HepG2 (cell line): ENCODE measurements around the gene HES2. TPM values are rescaled to one million over a fixed set of nuclear protein-coding genes. Genes with fewer than 3 reads are reported as not detected.

Experiments
- ATAC-seq: fragments of 200-7000 bp; cut with Tn5 transposase; 3 replicates; pipeline ENCODE4 v1.9.1; 2020; ENCODE audit warnings: mild to moderate bottlenecking, moderate library complexity
- BruUV-seq: library from RNA; stranded (reverse); fragments of 400-500 nt; replicated peaks from 2 replicates; lab custom pipeline; 2021; lab: Mats Ljungman, UMichigan
- CTCF ChIA-PET: fragments of 300-600 bp; formaldehyde crosslinking; extraction: SDS; loops from one replicate; lab custom pipeline; 2021; ENCODE audit warnings: low total read pairs, inconsistent platforms, low intra/inter-chr PET ratio; lab: Yijun Ruan, JAX
- POLR2A ChIA-PET: fragments of 350-600 bp; sonication (Branson Sonifier 250); formaldehyde crosslinking; loops from one replicate; lab custom pipeline; 2020; ENCODE audit warnings: antibody characterized with exemption, inconsistent platforms; lab: Yijun Ruan, JAX
- DNase-seq: peaks from one replicate; pipeline ENCODE4 v3.0.0-alpha.2; 2015; ENCODE audit warnings: low spot score
- FAIRE-seq: peaks from 3 replicates; lab custom pipeline; 2011; peaks lifted over from hg19 to GRCh38; lab: Jason Lieb, UNC
- H2AFZ ChIP-seq: one replicate; pipeline ENCODE4 v1.6.1; 2011; ENCODE audit warnings: low read length, inconsistent platforms
- H3K27ac ChIP-seq: fragments of 300-600 bp; 3 replicates; pipeline ENCODE4 v1.8.0; 2011; ENCODE audit warnings: mixed run types, mild to moderate bottlenecking, mixed read lengths, low read length, inconsistent platforms; ENCODE audit not compliant: insufficient read depth; ENCODE audit errors: extremely low read length
- H3K27me3 ChIP-seq, 2 experiments: fragments of 200-600 bp in 1 of 2; 2 replicates in 1 of 2; 3 replicates in 1 of 2; pipeline versions ENCODE4 v1.6.0 to v1.8.0; 2011; ENCODE audit warnings: low read length in 2 of 2, mild to moderate bottlenecking in 2 of 2, moderate library complexity in 2 of 2, inconsistent platforms in 1 of 2; ENCODE audit not compliant: insufficient read depth in 2 of 2, control insufficient read depth in 1 of 2
- H3K36me3 ChIP-seq, 2 experiments: fragments of 200-600 bp in 1 of 2; replicated peaks in 1 of 2; 2 replicates in 1 of 2; 3 replicates in 1 of 2; pipeline versions ENCODE4 v1.5.1 to v1.8.0; 2011; ENCODE audit warnings: low read length in 2 of 2, inconsistent platforms in 1 of 2; ENCODE audit not compliant: insufficient read depth in 2 of 2, control insufficient read depth in 1 of 2
- H3K4me1 ChIP-seq: 2 replicates; pipeline ENCODE4 v1.5.1; 2012; ENCODE audit warnings: low read length, inconsistent platforms; ENCODE audit not compliant: insufficient read depth
- H3K4me2 ChIP-seq: 2 replicates; pipeline ENCODE4 v1.6.0; 2011; ENCODE audit warnings: low read depth, low read length, inconsistent platforms
- H3K4me3 ChIP-seq, 3 experiments: fragments of 200-600 bp in 1 of 3; sonication (generic), shearing (Covaris generic) in 1 of 3; replicated peaks in 1 of 3; 2 replicates each; pipeline ENCODE4 v1.5.1; 2011 to 2016; ENCODE audit warnings: low read length in 3 of 3, inconsistent platforms in 2 of 3, low read depth in 2 of 3, mild to moderate bottlenecking in 2 of 3, control low read depth in 1 of 3, mixed read lengths in 1 of 3; ENCODE audit not compliant: insufficient read depth in 1 of 3
- H3K79me2 ChIP-seq: one replicate; pipeline ENCODE4 v1.6.1; 2011; ENCODE audit warnings: low read length, inconsistent platforms; ENCODE audit not compliant: insufficient read depth
- H3K9ac ChIP-seq: 2 replicates; pipeline ENCODE4 v1.6.0; 2011; ENCODE audit warnings: mild to moderate bottlenecking, low read depth, low read length, inconsistent platforms; ENCODE audit not compliant: insufficient read depth
- H3K9me3 ChIP-seq: 2 replicates; pipeline ENCODE4 v1.5.1; 2012; ENCODE audit warnings: mild to moderate bottlenecking, low read length
- H4K20me1 ChIP-seq: 2 replicates; pipeline ENCODE4 v1.6.0; 2011; ENCODE audit warnings: inconsistent platforms, mild to moderate bottlenecking, low read length, moderate library complexity; ENCODE audit not compliant: insufficient read depth
- CAMTA2 ChIP-seq: sonication (generic); formaldehyde crosslinking; IDR thresholded peaks from 2 replicates; pipeline ENCODE4 v1.4.0; 2020; ENCODE audit warnings: mild to moderate bottlenecking, missing genetic modification reagents, borderline replicate concordance
- HNRNPLL ChIP-seq: fragments of 200-400 bp; formaldehyde crosslinking; IDR thresholded peaks from 2 replicates; pipeline ENCODE4 v1.6.1; 2017; ENCODE audit warnings: mild to moderate bottlenecking, low read depth, low read length; ENCODE audit not compliant: poor library complexity, severe bottlenecking
- HOXD1 ChIP-seq: sonication (generic); formaldehyde crosslinking; IDR thresholded peaks from 2 replicates; pipeline ENCODE4 v1.5.0; 2020; ENCODE audit warnings: missing genetic modification reagents
- MYNN ChIP-seq: sonication (generic); formaldehyde crosslinking; IDR thresholded peaks from 2 replicates; pipeline ENCODE4 v1.4.0; 2020; ENCODE audit warnings: mild to moderate bottlenecking, low read depth, missing genetic modification reagents
- PLSCR1 ChIP-seq: sonication (generic); formaldehyde crosslinking; IDR thresholded peaks from 2 replicates; pipeline ENCODE4 v1.5.0; 2020; ENCODE audit warnings: missing genetic modification reagents, mild to moderate bottlenecking, borderline replicate concordance
- POGK ChIP-seq: sonication (generic); formaldehyde crosslinking; conservative IDR thresholded peaks from 2 replicates; pipeline ENCODE4 v1.8.0; 2022; ENCODE audit warnings: mild to moderate bottlenecking, moderate library complexity, missing genetic modification reagents
- POLR2AphosphoS5 ChIP-seq: IDR thresholded peaks from 2 replicates; pipeline ENCODE4 v1.6.1; 2012; ENCODE audit warnings: low read depth, low read length
- RBM22 ChIP-seq: fragments of 200-400 bp; formaldehyde crosslinking; optimal IDR thresholded peaks from 2 replicates; pipeline ENCODE3; 2017; ENCODE audit warnings: mild to moderate bottlenecking, low read length, moderate library complexity
- SNAPC5 ChIP-seq: sonication (generic); formaldehyde crosslinking; IDR thresholded peaks from 2 replicates; pipeline ENCODE4 v1.8.1; 2023; ENCODE audit warnings: mild to moderate bottlenecking, missing genetic modification reagents, borderline replicate concordance
- SP4 ChIP-seq: sonication (generic); formaldehyde crosslinking; IDR thresholded peaks from 2 replicates; pipeline ENCODE4 v1.8.1; 2023; ENCODE audit warnings: mild to moderate bottlenecking, missing genetic modification reagents
- SRY ChIP-seq: sonication (generic); formaldehyde crosslinking; IDR thresholded peaks from 2 replicates; pipeline ENCODE4 v1.8.0; 2022; ENCODE audit warnings: mild to moderate bottlenecking, missing genetic modification reagents
- TARDBP ChIP-seq: sonication (generic); formaldehyde crosslinking; IDR thresholded peaks from 2 replicates; pipeline ENCODE4 v1.8.0; 2022; ENCODE audit warnings: mild to moderate bottlenecking, missing genetic modification reagents
- TEAD3 ChIP-seq: optimal IDR thresholded peaks from 2 replicates; pipeline ENCODE3; 2016; ENCODE audit warnings: borderline replicate concordance
- U2AF1 ChIP-seq: fragments of 200-400 bp; formaldehyde crosslinking; optimal IDR thresholded peaks from 2 replicates; pipeline ENCODE3; 2017; ENCODE audit warnings: mild to moderate bottlenecking, low read depth, low read length
- USF2 ChIP-seq, 2 experiments: sonication (generic) in 1 of 2; formaldehyde crosslinking in 1 of 2; IDR thresholded peaks; 2 replicates each; pipeline versions ENCODE4 v1.5.1 to v1.6.1; 2011 to 2020; ENCODE audit warnings: borderline replicate concordance in 1 of 2, low read depth in 1 of 2, low read length in 1 of 2, mild to moderate bottlenecking in 1 of 2, missing genetic modification reagents in 1 of 2, moderate library complexity in 1 of 2
- ZIK1 ChIP-seq: sonication (generic); formaldehyde crosslinking; IDR thresholded peaks from 2 replicates; pipeline ENCODE4 v1.5.0; 2020; ENCODE audit warnings: mild to moderate bottlenecking, low read depth, missing genetic modification reagents, borderline replicate concordance
- ZMYM3 ChIP-seq: sonication (generic); formaldehyde crosslinking; IDR thresholded peaks from 2 replicates; pipeline ENCODE4 v1.5.1; 2020; ENCODE audit warnings: mild to moderate bottlenecking, missing genetic modification reagents
- ZNF598 ChIP-seq: sonication (generic); formaldehyde crosslinking; IDR thresholded peaks from 2 replicates; pipeline ENCODE4 v1.5.1; 2020; ENCODE audit warnings: mild to moderate bottlenecking, missing genetic modification reagents, borderline replicate concordance
- WGBS: methylation state at CpG from one replicate; pipeline ENCODE4 v1.1.6; 2017; ENCODE audit warnings: low lambda C conversion rate; 5-methylcytosine and 5-hydroxymethylcytosine counted together
- in situ Hi-C: cut with HindIII; loops from 2 replicates; pipeline ENCODE4 v1.10.0; 2017; ENCODE audit warnings: low pct_unique_long_range_greater_than_20kb; ENCODE audit not compliant: extremely low pct_ligation_motif_present
- intact Hi-C: fragments of 100-400 bp; cut with micrococcal nuclease; formaldehyde crosslinking; loops from one replicate; pipeline ENCODE4 v1.10.0; 2022; ENCODE audit not compliant: unreplicated experiment
- polyA plus RNA-seq, 8 experiments: library from polyadenylated mRNA; depleted of rRNA in 3 of 8; stranded (reverse) in 7 of 8; unstranded in 1 of 8; fragments of >200 nt; fragmentation: Illumina TruSeq in 4 of 8; extraction: Trizol in 4 of 8; gene quantifications; 2 replicates each; pipeline versions ENCODE4 v1.2.1 to v1.2.3, GENCODE V29; 2011 to 2016; ENCODE audit warnings: low read depth in 4 of 8, missing spikeins in 1 of 8, mixed read lengths in 1 of 8; ENCODE audit not compliant: insufficient read depth in 1 of 8
- total RNA-seq, 5 experiments: library from RNA; depleted of rRNA; stranded (reverse); fragments of >200 nt; fragmentation: Illumina TruSeq; extraction: Trizol; gene quantifications; 2 replicates each; pipeline ENCODE4 v1.2.3, GENCODE V29; 2016; ENCODE audit warnings: low read depth in 1 of 5

Gene HES2
- total and polyA plus RNA-seq, 2 of the 13 experiments (the other 11 are each of a cell fraction or from before 2014, with no cell fraction given), result 0.11 to 0.17 TPM

GRCh38 chr1:6462412-6463119, 42.8 kb upstream of the HES2 start:
- ATAC-seq (peak; percentile 1; the same call in 2 of the 3 replicates), DNase-seq (no peak), FAIRE-seq (no peak)
- in situ Hi-C loops, result no loop called here
- no peak overlapping the region for H3K4me2 ChIP-seq
- POLR2A ChIA-PET, result interaction anchor here (1.1 to 2.3 kb wide), 3 partner anchors 8 to 13 kb away, joined by 3 to 10 read pairs (median 8); no protein-coding TSS in a partner anchor
- intact Hi-C loops, result no loop called here
- H3K4me1 ChIP-seq, result peaks cover 21% of the 10 kb centered on the region
- no peak overlapping the region for H3K27ac ChIP-seq
- no peak overlapping the region for H3K4me3 ChIP-seq
- CTCF ChIA-PET, result no interaction called here
- 85% methylated on average over 12 of the region's 13 CpGs for WGBS
- H3K79me2 ChIP-seq, result no peaks in the 10 kb centered on the region
- peaks cover 4% of the 10 kb centered on the region; the same call in 1 of the 2 replicates for H4K20me1 ChIP-seq
- H3K9me3 ChIP-seq, result no peaks in the 10 kb centered on the region
- no peaks in the 10 kb centered on the region for H3K27me3 ChIP-seq
- H2AFZ ChIP-seq, result no peak overlapping the region
- no TSS peak for BruUV-seq
- H3K9ac ChIP-seq, result no peak overlapping the region
- peaks cover 2 to 6% of the 10 kb centered on the region in 2 experiments; a peak in 2 of 5 replicates for H3K36me3 ChIP-seq
- peak; percentile 54; the same call in 1 of the 2 replicates for TF ChIP-seq ZMYM3 (CRISPR knock-in tag)
- TF ChIP-seq HOXD1, result no peak
- no peak for TF ChIP-seq ZNF598
- no peak for TF ChIP-seq U2AF1
- TF ChIP-seq SRY (CRISPR knock-in tag), result 0 out of 2 replicates have a peak, but pooled peaks have one; percentile 52
- 0 out of 2 replicates have a peak, but pooled peaks have one; percentile 68 for TF ChIP-seq SNAPC5
- no peak for TF ChIP-seq ZIK1 (CRISPR knock-in tag)
- peak; percentile 35; the same call in 1 of the 2 replicates for TF ChIP-seq TARDBP
- TF ChIP-seq POGK (CRISPR knock-in tag), result peak; percentile 97
- TF ChIP-seq PLSCR1, result no peak
- peak; percentile 54; the same call in 1 of the 2 replicates for TF ChIP-seq POLR2AphosphoS5
- TF ChIP-seq USF2 (IDR thresholded peaks at IDR 0.05; ENCODE audit: low read depth, low read length), result 0 out of 2 replicates have a peak, but pooled peaks have one; percentile 20
- no peak for TF ChIP-seq USF2 (CRISPR knock-in tag; IDR thresholded peaks at IDR 0.05; ENCODE audit: borderline replicate concordance)
- 0 out of 2 replicates have a peak, but pooled peaks have one; percentile 38 for TF ChIP-seq CAMTA2
- no peak for TF ChIP-seq TEAD3
- TF ChIP-seq HNRNPLL, result no peak
- TF ChIP-seq MYNN (CRISPR knock-in tag), result no peak
- peak; percentile 3; the same call in 1 of the 2 replicates for TF ChIP-seq SP4 (CRISPR knock-in tag)
- TF ChIP-seq RBM22, result peak; percentile 69
